Suppressor macrophage treated with lipopolysaccharide for 4 hours (primary cell): Measurements from ENCODE around the gene PDE6B.
"Not testable (repeated sequence)": the region's sequence is repeated elsewhere in the genome, so short reads cannot be mapped to it uniquely, and the experiment has no call there.

Experiments
- DNase-seq: peaks from one replicate; pipeline ENCODE4 v3.0.0-alpha.2; 2020

PDE6B gene

GRCh38 chr4:658681-659667 is 33.6 kb downstream of the PDE6B start:
- DNase-seq: no peak

DNA sequence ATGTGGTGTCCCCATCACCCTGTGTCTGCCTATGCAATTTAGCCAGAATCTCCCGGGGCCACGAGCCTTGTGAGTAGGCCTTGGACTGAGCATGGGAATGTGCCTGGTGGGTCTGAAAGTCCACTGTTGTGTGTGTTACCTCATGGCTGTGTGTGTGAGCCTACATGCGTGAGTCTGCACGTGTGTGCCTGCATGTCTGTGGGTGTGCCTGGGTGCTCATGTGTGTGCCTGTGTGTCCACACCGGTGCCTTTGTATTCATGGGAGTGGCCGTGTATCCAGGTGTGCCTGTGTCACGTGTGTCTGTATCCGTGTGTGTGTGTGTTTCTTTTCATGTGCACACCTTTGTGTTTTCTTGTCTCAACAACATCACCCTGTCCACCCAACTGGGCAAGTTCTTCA is 34.5 kb downstream of the PDE6B start:
- DNase-seq: no peak

- no peak for DNase-seq
These were observed 35.0 kb downstream of the PDE6B start for GRCh38 chr4:660401-660800.

GRCh38 chr4:661231-661630 is 35.9 kb downstream of the PDE6B start:
- no peak for DNase-seq

- no peak for DNase-seq
These were observed 36.7 kb downstream of the PDE6B start for GRCh38 chr4:661881-662761.

GRCh38 chr4:663046-663437 is 37.7 kb downstream of the PDE6B start:
- no peak for DNase-seq

DNA sequence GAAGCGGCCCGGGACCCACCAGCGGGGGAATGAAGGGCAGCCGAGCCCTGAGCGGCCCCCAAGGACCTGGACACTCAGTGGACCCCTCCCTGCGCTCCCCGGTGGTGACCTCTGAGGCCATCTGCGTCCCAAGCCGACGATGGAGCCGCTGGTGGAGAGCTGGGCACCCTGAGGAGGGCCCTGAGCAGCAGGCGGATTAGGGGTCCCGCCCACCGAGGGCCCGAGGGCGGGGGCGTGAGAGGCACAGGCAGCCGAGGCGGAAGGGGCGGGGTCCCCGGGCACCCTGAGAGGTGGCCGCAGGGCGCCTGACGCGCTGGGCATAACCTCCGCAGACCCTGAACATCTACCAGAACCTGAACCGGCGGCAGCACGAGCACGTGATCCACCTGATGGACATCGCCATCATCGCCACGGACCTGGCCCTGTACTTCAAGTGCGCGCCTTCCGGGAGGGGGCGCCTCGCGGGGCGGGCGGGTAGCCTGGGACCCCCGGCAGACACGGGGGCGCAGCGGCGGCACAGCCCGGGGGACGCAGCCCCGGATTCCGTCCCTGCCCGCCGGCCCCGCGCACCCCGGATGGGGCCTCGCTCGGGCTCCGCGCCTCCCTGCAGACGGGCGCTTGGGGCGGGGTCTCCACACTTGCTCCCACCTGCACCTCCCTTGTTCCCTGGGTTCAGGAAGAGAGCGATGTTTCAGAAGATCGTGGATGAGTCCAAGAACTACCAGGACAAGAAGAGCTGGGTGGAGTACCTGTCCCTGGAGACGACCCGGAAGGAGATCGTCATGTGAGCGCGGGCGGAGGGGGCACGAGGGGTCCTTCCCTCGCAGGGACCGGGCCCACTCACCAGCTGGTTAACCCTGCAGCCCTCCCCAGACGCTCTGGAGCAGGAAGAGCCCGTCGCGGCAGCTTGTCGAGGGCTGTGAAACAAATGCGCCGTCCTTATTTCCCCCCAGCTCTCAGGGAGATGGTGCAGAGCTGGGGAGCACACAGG is 38.4 kb downstream of the PDE6B start:
- peak; percentile 17 for DNase-seq

DNA sequence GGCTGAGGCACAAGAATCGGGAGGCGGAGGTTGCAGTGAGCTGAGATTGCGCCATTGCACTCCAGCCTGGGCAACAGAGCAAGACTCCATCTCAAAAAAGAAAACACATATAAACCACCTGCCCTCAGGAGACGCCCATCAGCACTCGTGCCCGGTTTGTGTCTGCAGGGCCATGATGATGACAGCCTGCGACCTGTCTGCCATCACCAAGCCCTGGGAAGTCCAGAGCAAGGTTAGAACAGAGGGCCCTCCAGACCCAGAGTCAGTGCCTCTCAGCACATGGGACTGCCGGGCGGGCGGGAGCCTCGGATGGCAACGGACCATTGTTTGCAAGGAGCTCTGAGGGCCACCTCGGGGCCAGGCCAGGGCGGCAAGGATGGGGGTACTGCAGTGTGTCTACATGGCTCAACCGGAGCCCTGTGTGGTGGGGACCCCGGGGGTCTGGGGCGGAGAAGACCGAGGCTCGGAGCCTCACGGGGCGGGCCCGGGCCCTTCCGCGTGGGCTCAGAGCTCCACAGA is 39.4 kb downstream of the PDE6B start:
- no peak for DNase-seq

DNA sequence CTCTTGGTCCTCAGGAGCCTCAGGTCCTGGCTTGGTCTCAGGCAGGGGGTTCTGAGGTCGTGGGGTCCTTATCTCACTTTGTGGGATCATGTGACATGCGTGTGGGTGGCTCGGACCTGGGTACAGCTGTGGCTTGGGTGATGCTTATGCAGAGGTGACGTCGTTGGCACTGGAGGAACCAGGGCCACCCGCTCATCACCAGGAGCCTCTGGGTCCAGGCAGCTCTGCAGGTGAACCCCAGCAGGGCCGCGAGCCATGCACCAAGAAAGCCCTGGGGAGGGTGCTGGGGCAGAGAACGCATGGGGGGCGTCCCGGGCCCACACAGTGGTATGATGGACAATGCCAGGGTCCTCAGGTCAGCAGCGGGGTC is 40.0 kb downstream of the PDE6B start:
- no peak for DNase-seq

DNA sequence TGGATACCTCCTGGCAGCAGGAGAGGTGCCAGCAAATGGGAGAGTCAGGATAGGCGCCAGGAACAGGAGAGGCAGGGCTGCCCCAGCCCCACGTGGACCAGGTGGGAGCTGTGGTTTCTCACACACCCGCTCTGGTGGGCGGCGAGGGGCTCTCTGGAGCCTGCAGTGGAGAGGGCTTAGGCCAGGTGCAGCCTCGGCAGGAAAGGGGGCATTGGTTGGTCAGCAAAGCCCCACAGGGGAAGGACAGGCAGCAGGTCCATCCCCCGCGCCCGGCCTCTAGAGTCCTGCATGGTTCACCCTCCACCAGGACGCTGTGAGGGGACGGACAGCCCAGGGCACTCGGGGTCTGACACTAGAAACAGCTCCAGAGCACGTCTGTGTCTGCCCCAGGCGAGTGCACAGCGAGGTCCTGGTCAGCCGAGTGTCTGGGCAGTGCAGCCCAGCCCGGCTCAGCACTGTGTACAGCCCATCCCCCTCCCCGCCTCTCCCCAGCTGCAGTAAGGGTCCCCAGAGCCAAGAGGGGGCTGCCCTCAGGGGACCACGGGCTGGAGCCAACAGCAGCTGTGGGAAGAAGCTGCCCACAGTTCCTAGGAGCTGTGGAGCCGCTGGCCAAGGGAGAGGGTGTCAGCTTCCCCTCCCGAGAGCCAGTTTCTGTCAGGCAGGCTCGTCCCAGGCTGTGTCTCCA is 40.5 kb downstream of the PDE6B start:
- no peak for DNase-seq

DNA sequence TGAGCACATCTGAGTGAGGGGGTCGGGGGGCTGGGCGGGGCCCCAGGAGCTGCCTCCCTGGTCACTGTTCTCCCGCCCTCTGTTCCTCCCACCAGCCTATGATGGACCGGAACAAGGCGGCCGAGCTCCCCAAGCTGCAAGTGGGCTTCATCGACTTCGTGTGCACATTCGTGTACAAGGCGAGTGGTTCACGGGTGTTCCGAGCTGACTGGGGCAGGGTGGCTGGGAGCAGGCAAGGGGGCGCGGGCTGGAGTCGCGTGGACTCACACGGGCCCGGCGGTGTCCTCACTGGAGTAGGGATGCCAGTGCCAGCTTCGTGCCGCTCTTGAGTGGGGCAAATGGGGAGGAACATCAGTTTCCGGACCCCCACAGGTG is 41.0 kb downstream of the PDE6B start:
- no peak for DNase-seq

DNA sequence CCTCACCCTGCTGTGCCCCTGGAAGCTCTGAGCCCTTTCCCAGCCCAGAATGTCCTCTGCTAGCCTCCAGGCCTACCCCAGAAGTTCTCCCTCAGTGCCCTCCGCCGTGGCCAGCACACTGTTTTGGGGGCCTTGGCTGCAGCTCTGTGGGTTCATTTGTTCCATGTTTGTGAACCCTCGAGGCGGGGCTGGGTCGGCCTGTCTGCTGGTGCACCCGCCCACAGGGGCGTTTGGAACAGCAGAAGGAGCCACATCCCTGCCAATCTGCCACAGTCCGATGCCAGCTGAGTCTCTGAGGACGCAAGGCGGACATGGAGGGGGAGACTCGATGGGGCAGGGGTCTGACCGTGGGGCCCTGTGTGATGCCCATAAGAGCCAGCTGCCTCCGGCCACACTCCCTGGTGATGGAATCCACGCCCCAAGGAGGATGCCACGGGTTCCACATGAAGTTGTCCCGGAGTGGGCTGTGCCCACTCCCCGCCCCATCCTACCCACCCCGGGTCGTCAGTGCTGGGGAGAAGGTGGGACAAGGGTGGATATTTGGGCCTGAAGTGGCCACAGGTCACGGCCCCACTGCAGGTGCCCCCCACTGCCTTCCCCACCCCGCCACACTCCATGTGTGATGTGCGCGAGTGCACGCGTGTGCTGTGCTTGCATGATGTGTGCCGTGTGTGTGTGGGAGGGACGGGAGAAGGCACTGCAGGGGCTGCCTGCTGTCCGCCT is 41.6 kb downstream of the PDE6B start:
- DNase-seq: no peak

GRCh38 chr4:667545-667925 is 42.2 kb downstream of the PDE6B start:
- DNase-seq: no peak

DNA sequence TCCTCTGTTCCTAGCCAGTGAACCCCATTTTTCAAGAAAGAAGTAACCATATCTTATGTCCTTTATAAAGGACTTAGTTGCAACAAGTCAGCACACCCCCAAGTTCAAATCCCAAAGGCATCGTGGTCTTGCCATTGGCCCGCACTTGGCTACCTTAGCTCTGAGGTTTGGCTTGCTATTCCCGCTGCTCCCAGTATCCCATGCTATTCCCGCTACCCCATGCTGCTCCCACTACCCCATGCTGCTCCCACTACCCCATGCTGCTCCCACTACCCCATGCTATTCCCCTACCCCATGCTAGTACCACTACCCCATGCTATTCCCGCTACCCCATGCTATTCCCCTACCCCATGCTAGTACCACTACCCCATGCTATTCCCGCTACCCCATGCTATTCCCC is 42.8 kb downstream of the PDE6B start:
- not testable (repeated sequence) for DNase-seq

- DNase-seq: not testable (repeated sequence)
These were observed 44.6 kb downstream of the PDE6B start for GRCh38 chr4:669806-670559.

- DNase-seq: no peak
These were observed 46.4 kb downstream of the PDE6B start for GRCh38 chr4:671769-672168.

DNA sequence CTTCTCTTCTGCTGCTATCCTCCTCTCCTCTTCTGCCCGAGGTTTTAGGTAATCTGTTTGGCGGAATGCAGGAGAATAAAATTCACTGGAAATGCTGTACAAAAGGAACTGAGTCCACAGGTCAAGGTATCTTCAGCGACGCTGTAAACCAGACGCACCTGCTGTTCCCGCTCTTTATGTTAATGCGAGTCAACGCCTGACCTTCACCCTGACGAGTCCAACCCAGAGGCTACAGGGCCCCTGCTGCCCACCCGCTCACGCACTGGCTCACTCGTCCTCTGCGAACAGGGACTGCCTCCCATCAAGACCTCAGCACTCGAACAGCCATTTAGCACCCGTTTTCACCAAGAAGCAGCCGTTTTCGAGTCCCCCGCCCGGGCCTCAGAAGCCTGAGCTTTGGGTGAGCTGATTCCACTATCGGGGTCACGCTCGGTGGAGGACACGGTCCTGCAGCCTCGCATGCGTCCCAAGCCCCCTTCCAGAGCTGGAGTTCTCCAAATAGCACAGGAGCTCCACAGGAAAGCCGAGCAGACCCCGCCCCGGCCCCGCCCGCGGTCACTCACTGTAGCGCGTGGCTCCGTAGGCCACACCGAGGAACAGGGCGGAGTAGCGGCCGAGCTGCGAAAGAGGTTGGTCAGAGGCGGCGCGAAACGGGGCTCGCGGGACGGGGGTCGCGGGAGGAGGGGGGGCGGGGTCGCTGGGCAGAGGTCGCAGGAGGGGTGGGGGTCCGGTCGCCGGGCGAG is 48.1 kb downstream of the PDE6B start:
- peak; percentile 48 for DNase-seq

DNA sequence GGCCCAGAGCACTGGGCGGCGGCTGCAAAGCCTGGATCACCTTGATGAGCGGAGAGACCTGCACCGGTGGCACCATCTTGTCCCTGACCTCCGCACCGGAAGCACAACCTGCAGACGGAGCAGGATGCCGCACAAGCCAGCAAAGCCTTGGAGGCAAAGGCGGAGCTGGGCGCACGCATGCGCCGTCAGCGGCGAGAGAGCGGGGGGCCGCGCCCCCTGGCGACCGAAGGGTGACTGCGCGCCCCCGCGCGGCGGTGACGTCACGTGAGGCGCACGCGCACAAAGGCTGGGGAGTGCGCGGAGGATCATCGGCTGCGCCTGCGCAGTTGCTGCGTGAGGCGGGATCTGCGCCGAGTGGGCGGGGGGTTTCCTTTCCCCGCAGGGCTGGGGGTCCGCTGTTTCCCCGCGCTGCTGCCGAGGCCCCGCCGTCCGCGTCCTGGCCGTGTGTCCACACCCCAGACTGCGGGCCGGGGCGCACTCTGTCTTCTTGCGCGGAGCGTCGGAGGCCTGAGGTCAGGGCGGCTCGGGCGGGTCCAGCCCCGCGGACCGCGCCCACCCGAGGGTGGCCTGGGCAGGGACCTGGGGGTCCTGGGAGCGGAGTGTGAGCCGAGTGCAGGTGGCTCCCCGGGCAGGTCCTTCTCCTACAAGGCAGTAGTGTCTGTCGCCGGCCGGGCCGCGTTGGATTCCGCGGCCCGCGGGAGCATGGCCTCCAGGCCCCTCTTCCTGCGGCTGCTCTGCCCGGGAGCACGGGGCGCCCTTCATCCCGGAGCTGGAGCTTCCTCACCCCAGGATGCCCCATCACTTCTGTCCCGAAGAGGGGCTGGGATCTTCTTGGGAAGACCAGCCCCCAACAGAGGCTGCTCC is 49.0 kb downstream of the PDE6B start, which contains the start of the genes ATP5ME and MYL5:
Gene ATP5ME, minus strand, starts transcription at position 105 of the 864 bp plus-strand sequence. Its CDS starts 29 bp downstream, at position 76.
Gene MYL5, plus strand, starts transcription at position 371 of the 864 bp plus-strand sequence. CDS start 3,485 bp downstream, outside the sequence.
- peak; percentile 98 for DNase-seq
